DND-41 (cell line): ENCODE measurements around the gene AFAP1.

Experiments used
- ATAC-seq: fragments of 200-7000 bp; cut with Tn5 transposase; 3 replicates; pipeline ENCODE4 v1.9.1; 2021; ENCODE audit warnings: low read depth; ENCODE audit not compliant: insufficient read depth
- DNase-seq: peaks from one replicate; pipeline ENCODE4 v3.0.0-alpha.2; 2020
- H2AFZ ChIP-seq: 2 replicates; pipeline ENCODE4 v1.6.0; 2012; ENCODE audit warnings: low read depth, low read length
- H3K27ac ChIP-seq: 2 replicates; pipeline ENCODE4 v1.5.1; 2012; ENCODE audit warnings: low read length, inconsistent platforms
- H3K27me3 ChIP-seq: fragments of 200-600 bp; sonication (generic); 2 replicates; pipeline ENCODE4 v1.6.0; 2012; ENCODE audit warnings: low read length, mild to moderate bottlenecking, inconsistent platforms; ENCODE audit not compliant: insufficient read depth, poor library complexity
- H3K36me3 ChIP-seq: 2 replicates; pipeline ENCODE4 v1.5.1; 2012; ENCODE audit warnings: low read length, inconsistent platforms; ENCODE audit not compliant: insufficient read depth
- H3K4me1 ChIP-seq: 2 replicates; pipeline ENCODE4 v1.5.1; 2012; ENCODE audit warnings: mild to moderate bottlenecking, low read length; ENCODE audit not compliant: insufficient read depth
- H3K4me2 ChIP-seq: 2 replicates; pipeline ENCODE4 v1.6.0; 2012; ENCODE audit warnings: mild to moderate bottlenecking, moderate library complexity, low read length, inconsistent platforms; ENCODE audit not compliant: insufficient read depth
- H3K4me3 ChIP-seq, 2 experiments: fragments of 200-600 bp in 1 of 2; shearing (Covaris generic) in 1 of 2; 2 replicates each; pipeline ENCODE4 v1.5.1; 2012 to 2016; ENCODE audit warnings: inconsistent platforms in 2 of 2, low read length in 2 of 2, mild to moderate bottlenecking in 2 of 2, low read depth in 1 of 2, moderate library complexity in 1 of 2
- H3K79me2 ChIP-seq: 2 replicates; pipeline ENCODE4 v1.6.0; 2012; ENCODE audit warnings: low read length, inconsistent platforms; ENCODE audit not compliant: insufficient read depth
- H3K9ac ChIP-seq: 2 replicates; pipeline ENCODE4 v1.6.0; 2012; ENCODE audit warnings: low read depth, mild to moderate bottlenecking, inconsistent platforms, low read length, moderate library complexity
- H3K9me3 ChIP-seq: 2 replicates; pipeline ENCODE4 v1.5.1; 2012; ENCODE audit warnings: low read length, moderate library complexity, mild to moderate bottlenecking, inconsistent platforms; ENCODE audit not compliant: insufficient read depth, severe bottlenecking
- H4K20me1 ChIP-seq: 2 replicates; pipeline ENCODE4 v1.6.0; 2012; ENCODE audit warnings: low read length; ENCODE audit not compliant: insufficient read depth
- CTCF ChIP-seq: IDR thresholded peaks from 2 replicates; pipeline ENCODE4 v1.5.1; 2012; ENCODE audit warnings: borderline replicate concordance, low read length, moderate library complexity, mild to moderate bottlenecking; ENCODE audit not compliant: poor library complexity, severe bottlenecking; ENCODE audit errors: extremely low read depth
- EZH2 ChIP-seq: IDR thresholded peaks from 3 replicates; pipeline ENCODE4 v1.6.1; 2012; ENCODE audit warnings: borderline replicate concordance, low read depth, mild to moderate bottlenecking, moderate library complexity, low read length, inconsistent platforms; ENCODE audit not compliant: severe bottlenecking

The AFAP1 gene

GRCh38 chr4:7868892-7869471 lies 70.7 kb downstream of the AFAP1 start:
- Histone ChIP-seq H4K20me1 (no peaks in the 10 kb centered on the region), H3K27ac (no peak overlapping the region), H3K4me2 (no peak overlapping the region), H2AFZ (no peak overlapping the region), H3K36me3 (no peaks in the 10 kb centered on the region), H3K4me1 (no peaks in the 10 kb centered on the region), H3K9ac (no peak overlapping the region), H3K79me2 (no peaks in the 10 kb centered on the region), H3K4me3 (no peak overlapping the region), H3K27me3 (no peaks in the 10 kb centered on the region), H3K9me3 (no peaks in the 10 kb centered on the region)
- ATAC-seq = no peak
- DNase-seq = no peak
- TF ChIP-seq CTCF = no peak
- no peak for TF ChIP-seq EZH2

- Histone ChIP-seq H4K20me1 (no peaks in the 10 kb centered on the region), H3K36me3 (no peaks in the 10 kb centered on the region), H3K27me3 (no peaks in the 10 kb centered on the region), H3K4me3 (no peak overlapping the region), H3K9me3 (no peaks in the 10 kb centered on the region), H3K79me2 (no peaks in the 10 kb centered on the region), H3K9ac (no peak overlapping the region), H2AFZ (no peak overlapping the region), H3K4me2 (no peak overlapping the region), H3K4me1 (no peaks in the 10 kb centered on the region), H3K27ac (no peak overlapping the region)
- TF ChIP-seq EZH2 (no peak), CTCF (no peak)
- ATAC-seq = no peak
- DNase-seq = no peak
Observed at GRCh38 chr4:7868436-7868775, 71.3 kb downstream of the AFAP1 start.

- Histone ChIP-seq H3K27me3 (no peaks in the 10 kb centered on the region), H3K9ac (no peak overlapping the region), H3K9me3 (no peaks in the 10 kb centered on the region), H3K36me3 (no peaks in the 10 kb centered on the region), H2AFZ (no peak overlapping the region), H3K4me3 (no peak overlapping the region), H4K20me1 (no peaks in the 10 kb centered on the region), H3K79me2 (no peaks in the 10 kb centered on the region), H3K4me2 (no peak overlapping the region), H3K27ac (no peak overlapping the region), H3K4me1 (no peaks in the 10 kb centered on the region)
- no peak for TF ChIP-seq EZH2
- no peak for TF ChIP-seq CTCF
- DNase-seq (no peak), ATAC-seq (no peak)
Observed at GRCh38 chr4:7867701-7868435, 71.8 kb downstream of the AFAP1 start.
